ENCODE results near the gene REXO1.

DNA sequence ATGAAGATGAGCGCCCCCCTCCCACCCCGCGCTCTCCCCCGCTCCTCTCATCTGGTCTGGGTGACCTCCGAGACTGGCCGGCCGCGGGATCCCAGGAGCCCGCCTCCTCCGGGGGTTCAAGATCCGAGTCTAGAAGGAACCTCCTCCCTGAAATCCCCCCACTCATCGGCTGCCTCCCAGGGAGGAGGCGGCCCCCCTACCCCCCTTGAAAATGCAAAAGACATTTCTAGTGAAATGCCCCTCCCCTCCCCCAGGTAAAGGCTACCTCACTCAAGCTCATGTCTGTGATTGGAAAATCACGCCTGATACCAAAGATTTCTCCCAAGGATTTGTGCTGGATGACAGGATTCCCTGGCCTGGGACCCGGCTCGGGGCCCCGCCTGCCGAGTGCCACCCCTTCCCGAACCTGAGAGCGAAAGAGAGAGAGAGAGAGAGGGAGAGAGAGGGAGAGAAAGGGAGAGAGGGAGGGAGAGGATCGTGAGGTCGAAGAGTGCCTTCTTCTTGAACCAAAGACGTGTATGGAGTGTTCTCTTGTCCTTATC is 71.6 kb downstream of the REXO1 start:
- TF ChIP-seq, protein P1, sequence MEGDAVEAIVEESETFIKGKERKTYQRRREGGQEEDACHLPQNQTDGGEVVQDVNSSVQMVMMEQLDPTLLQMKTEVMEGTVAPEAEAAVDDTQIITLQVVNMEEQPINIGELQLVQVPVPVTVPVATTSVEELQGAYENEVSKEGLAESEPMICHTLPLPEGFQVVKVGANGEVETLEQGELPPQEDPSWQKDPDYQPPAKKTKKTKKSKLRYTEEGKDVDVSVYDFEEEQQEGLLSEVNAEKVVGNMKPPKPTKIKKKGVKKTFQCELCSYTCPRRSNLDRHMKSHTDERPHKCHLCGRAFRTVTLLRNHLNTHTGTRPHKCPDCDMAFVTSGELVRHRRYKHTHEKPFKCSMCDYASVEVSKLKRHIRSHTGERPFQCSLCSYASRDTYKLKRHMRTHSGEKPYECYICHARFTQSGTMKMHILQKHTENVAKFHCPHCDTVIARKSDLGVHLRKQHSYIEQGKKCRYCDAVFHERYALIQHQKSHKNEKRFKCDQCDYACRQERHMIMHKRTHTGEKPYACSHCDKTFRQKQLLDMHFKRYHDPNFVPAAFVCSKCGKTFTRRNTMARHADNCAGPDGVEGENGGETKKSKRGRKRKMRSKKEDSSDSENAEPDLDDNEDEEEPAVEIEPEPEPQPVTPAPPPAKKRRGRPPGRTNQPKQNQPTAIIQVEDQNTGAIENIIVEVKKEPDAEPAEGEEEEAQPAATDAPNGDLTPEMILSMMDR (conservative IDR thresholded peaks at IDR 0.05; ENCODE audit: low read depth in 2 of 2): no peak
- TF ChIP-seq EZH2phosphoT487 (IDR thresholded peaks at IDR 0.05; ENCODE audit: unreplicated experiment): no peak
- TF ChIP-seq POLR2AphosphoS5 (IDR thresholded peaks at IDR 0.05; ENCODE audit: low read depth): no peak
- TF ChIP-seq REST (IDR thresholded peaks at IDR 0.05; ENCODE audit: unreplicated experiment): no peak
- no peak for TF ChIP-seq EZH2 (IDR thresholded peaks at IDR 0.05; ENCODE audit: low read depth, unreplicated experiment)
- no peak for TF ChIP-seq CREB1 (CRISPR knock-in tag; IDR thresholded peaks at IDR 0.05; ENCODE audit: low read depth)
- TF ChIP-seq ETS1 (IDR thresholded peaks at IDR 0.05): no peak
- no peak for TF ChIP-seq JUNB (IDR thresholded peaks at IDR 0.05; ENCODE audit: unreplicated experiment)
